HG02970 (cell line): ENCODE measurements around the gene EMX2.
"Not testable (repeated sequence)": the region's sequence is repeated elsewhere in the genome, so short reads cannot be mapped to it uniquely, and the experiment has no call there.

Experiments
- ATAC-seq: cut with Tn5 transposase; IDR thresholded peaks from one replicate; pipeline ENCODE4 v1.9.1; 2021; ENCODE audit warnings: mild to moderate bottlenecking, moderate library complexity, moderate number of reproducible peaks; ENCODE audit not compliant: unreplicated experiment, low FRiP score

Gene EMX2

GRCh38 chr10:117554241-117554814, 11.8 kb downstream of the EMX2 start:
- no peak for ATAC-seq

- ATAC-seq: no peak
Observed at GRCh38 chr10:117555017-117555416, 12.5 kb downstream of the EMX2 start.

GRCh38 chr10:117555863-117556262, 13.3 kb downstream of the EMX2 start:
- no peak for ATAC-seq

- ATAC-seq: no peak
Observed at GRCh38 chr10:117556356-117556755, 13.8 kb downstream of the EMX2 start.

- ATAC-seq: no peak
Observed at GRCh38 chr10:117559712-117560111, 17.2 kb downstream of the EMX2 start.

GRCh38 chr10:117560942-117561341, 18.4 kb downstream of the EMX2 start:
- ATAC-seq: no peak

- no peak for ATAC-seq
Observed at GRCh38 chr10:117562220-117562619, 19.7 kb downstream of the EMX2 start.

- ATAC-seq: no peak
Observed at GRCh38 chr10:117562896-117563737, 20.6 kb downstream of the EMX2 start.

- no peak for ATAC-seq
Observed at GRCh38 chr10:117563780-117564179, 21.2 kb downstream of the EMX2 start.

- ATAC-seq: no peak
Observed at GRCh38 chr10:117565068-117565467, 22.5 kb downstream of the EMX2 start.

- no peak for ATAC-seq
Observed at GRCh38 chr10:117568334-117568733, 25.8 kb downstream of the EMX2 start.

GRCh38 chr10:117569610-117570390, 27.3 kb downstream of the EMX2 start:
- no peak for ATAC-seq

- ATAC-seq: no peak
Observed at GRCh38 chr10:117570880-117571279, 28.3 kb downstream of the EMX2 start.

GRCh38 chr10:117574498-117575146, 32.1 kb downstream of the EMX2 start:
- ATAC-seq: no peak

- ATAC-seq: no peak
Observed at GRCh38 chr10:117578490-117578889, 35.9 kb downstream of the EMX2 start.

- no peak for ATAC-seq
Observed at GRCh38 chr10:117578999-117579590, 36.5 kb downstream of the EMX2 start.

GRCh38 chr10:117581961-117582360, 39.4 kb downstream of the EMX2 start:
- no peak for ATAC-seq

GRCh38 chr10:117584831-117585230, 42.3 kb downstream of the EMX2 start:
- not testable (repeated sequence) for ATAC-seq

- no peak for ATAC-seq
Observed at GRCh38 chr10:117587036-117587435, 44.5 kb downstream of the EMX2 start.

- no peak for ATAC-seq
Observed at GRCh38 chr10:117590101-117590875, 47.7 kb downstream of the EMX2 start.
